ENCODE measurements around the gene NR0B2.
"Not testable (repeated sequence)": the region's sequence is repeated elsewhere in the genome, so short reads cannot be mapped to it uniquely, and the experiment has no call there.

NR0B2 gene, protein sequence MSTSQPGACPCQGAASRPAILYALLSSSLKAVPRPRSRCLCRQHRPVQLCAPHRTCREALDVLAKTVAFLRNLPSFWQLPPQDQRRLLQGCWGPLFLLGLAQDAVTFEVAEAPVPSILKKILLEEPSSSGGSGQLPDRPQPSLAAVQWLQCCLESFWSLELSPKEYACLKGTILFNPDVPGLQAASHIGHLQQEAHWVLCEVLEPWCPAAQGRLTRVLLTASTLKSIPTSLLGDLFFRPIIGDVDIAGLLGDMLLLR

GRCh38 chr1:26913754-26914619 is at the start of gene NR0B2:
NR0B2 (minus strand) TSS chr1:26913975; CDS start chr1:26913940, 35 bp downstream.
- no peaks in the 10 kb centered on the region for H3K9me3 Mint-ChIP-seq
- no peaks in the 10 kb centered on the region for H3K4me1 Mint-ChIP-seq (ENCODE audit: low read depth)

GRCh38 chr1:26961826-26962225 is 48.1 kb upstream of the NR0B2 start:
- H3K27me3 Mint-ChIP-seq: peaks cover 51% of the 10 kb centered on the region
- no peak for DNase-seq
- no peak overlapping the region for H3K4me3 Mint-ChIP-seq
- peaks cover 8% of the 10 kb centered on the region for H3K4me1 Mint-ChIP-seq (ENCODE audit: low read depth)
- no peaks in the 10 kb centered on the region for H3K36me3 Mint-ChIP-seq (ENCODE audit: low read depth)
- no peak overlapping the region for H3K27ac Mint-ChIP-seq
- H3K9me3 Mint-ChIP-seq: no peaks in the 10 kb centered on the region

More at GRCh38 chr1:26913754-26914619, at the start of gene NR0B2:
- DNase-seq: no peak
- no peak within 1 kb of the TSS for H3K27ac Mint-ChIP-seq
- H3K4me3 Mint-ChIP-seq: no peak within 1 kb of the TSS
- no peaks in the 10 kb centered on the region for H3K36me3 Mint-ChIP-seq (ENCODE audit: low read depth)
- H3K27me3 Mint-ChIP-seq: no peaks in the 10 kb centered on the region

DNA sequence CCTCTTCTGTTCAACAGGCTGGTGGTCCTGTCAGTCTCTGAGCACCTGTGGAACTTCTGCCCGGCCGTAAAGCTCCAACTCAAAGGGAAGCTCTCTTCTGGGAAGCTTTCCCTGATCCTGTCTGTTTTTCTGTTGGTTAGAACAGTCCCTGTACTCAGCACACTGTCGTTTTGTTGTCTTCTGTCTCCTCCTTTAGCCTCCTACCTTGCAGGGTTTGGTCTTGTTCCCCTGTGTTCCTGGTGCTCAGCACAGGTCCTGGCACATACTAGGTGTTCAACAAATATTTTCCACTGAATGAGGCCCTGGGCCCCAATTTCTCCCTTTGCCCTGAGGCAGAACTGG is 46.8 kb upstream of the NR0B2 start:
- no peak for DNase-seq
- peak overlapping the region; percentile 72 for H3K4me3 Mint-ChIP-seq
- peaks cover 40% of the 10 kb centered on the region for H3K27me3 Mint-ChIP-seq
- H3K9me3 Mint-ChIP-seq: no peaks in the 10 kb centered on the region
- H3K27ac Mint-ChIP-seq: peak overlapping the region; percentile 66
- no peaks in the 10 kb centered on the region for H3K36me3 Mint-ChIP-seq (ENCODE audit: low read depth)
- peaks cover 8% of the 10 kb centered on the region for H3K4me1 Mint-ChIP-seq (ENCODE audit: low read depth)

- Mint-ChIP-seq H3K27me3 (peaks cover 40% of the 10 kb centered on the region), H3K9me3 (no peaks in the 10 kb centered on the region), H3K36me3 (ENCODE audit: low read depth) (no peaks in the 10 kb centered on the region), H3K4me3 (peak within 1 kb of the TSS; percentile 72), H3K4me1 (ENCODE audit: low read depth) (peaks cover 8% of the 10 kb centered on the region), H3K27ac (peak within 1 kb of the TSS; percentile 66)
- peak; percentile 57 for DNase-seq
These were observed 46.2 kb upstream of the NR0B2 start, which contains the start of gene KDF1 for GRCh38 chr1:26959722-26960624. KDF1 (minus strand) TSS chr1:26960468; CDS start chr1:26952380, 8,088 bp downstream.

- H3K4me1 Mint-ChIP-seq (ENCODE audit: low read depth): peaks cover 8% of the 10 kb centered on the region
- H3K27ac Mint-ChIP-seq: no peak overlapping the region
- no peak for DNase-seq
- H3K36me3 Mint-ChIP-seq (ENCODE audit: low read depth): no peaks in the 10 kb centered on the region
- H3K27me3 Mint-ChIP-seq: peaks cover 33% of the 10 kb centered on the region
- H3K9me3 Mint-ChIP-seq: no peaks in the 10 kb centered on the region
- peak overlapping the region; percentile 25 for H3K4me3 Mint-ChIP-seq
These were observed 45.5 kb upstream of the NR0B2 start for GRCh38 chr1:26959270-26959669.

- Mint-ChIP-seq H3K4me1 (ENCODE audit: low read depth) (peaks cover 8% of the 10 kb centered on the region), H3K27me3 (peaks cover 26% of the 10 kb centered on the region), H3K36me3 (ENCODE audit: low read depth) (peaks cover 2% of the 10 kb centered on the region), H3K27ac (no peak overlapping the region), H3K9me3 (no peaks in the 10 kb centered on the region), H3K4me3 (no peak overlapping the region)
- DNase-seq: no peak
These were observed 43.5 kb upstream of the NR0B2 start for GRCh38 chr1:26957306-26957705.

DNA sequence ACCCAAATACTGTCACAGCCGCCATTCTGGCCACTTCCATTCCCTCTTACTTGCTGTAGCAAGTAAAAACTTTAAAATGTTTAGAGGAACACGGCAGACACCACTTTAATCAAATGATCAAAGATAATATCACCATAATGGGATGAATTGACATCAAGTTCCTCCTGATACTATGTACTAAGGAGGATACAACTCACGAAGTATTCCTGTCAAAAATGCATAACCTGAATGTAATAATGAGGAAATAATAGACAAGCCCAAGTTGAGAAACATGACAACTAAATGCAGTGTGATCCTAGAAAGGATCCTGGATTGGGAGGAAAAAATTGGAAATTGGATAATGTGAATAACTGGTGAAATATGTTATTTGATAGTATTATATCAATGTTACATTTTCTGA is 42.5 kb upstream of the NR0B2 start:
- Mint-ChIP-seq H3K4me3 (no peak overlapping the region), H3K36me3 (ENCODE audit: low read depth) (peaks cover 5% of the 10 kb centered on the region), H3K27ac (no peak overlapping the region), H3K9me3 (no peaks in the 10 kb centered on the region), H3K27me3 (peaks cover 18% of the 10 kb centered on the region), H3K4me1 (ENCODE audit: low read depth) (peaks cover 8% of the 10 kb centered on the region)
- DNase-seq: no peak

- Mint-ChIP-seq H3K27ac (no peak overlapping the region), H3K27me3 (peaks cover under 1% of the 10 kb centered on the region), H3K9me3 (no peaks in the 10 kb centered on the region), H3K4me3 (no peak overlapping the region), H3K4me1 (ENCODE audit: low read depth) (no peaks in the 10 kb centered on the region), H3K36me3 (ENCODE audit: low read depth) (peaks cover 6% of the 10 kb centered on the region)
- no peak for DNase-seq
These were observed 39.6 kb upstream of the NR0B2 start for GRCh38 chr1:26953374-26953773.

- Mint-ChIP-seq H3K9me3 (no peaks in the 10 kb centered on the region), H3K36me3 (ENCODE audit: low read depth) (peaks cover 19% of the 10 kb centered on the region), H3K27me3 (no peaks in the 10 kb centered on the region), H3K4me1 (ENCODE audit: low read depth) (no peaks in the 10 kb centered on the region), H3K27ac (peak overlapping the region; percentile 56), H3K4me3 (no peak overlapping the region)
- no peak for DNase-seq
These were observed 38.2 kb upstream of the NR0B2 start for GRCh38 chr1:26951821-26952497.

- Mint-ChIP-seq H3K27me3 (no peaks in the 10 kb centered on the region), H3K4me3 (no peak overlapping the region), H3K9me3 (no peaks in the 10 kb centered on the region), H3K27ac (peak overlapping the region; percentile 56), H3K4me1 (ENCODE audit: low read depth) (no peaks in the 10 kb centered on the region), H3K36me3 (ENCODE audit: low read depth) (peaks cover 26% of the 10 kb centered on the region)
- DNase-seq: no peak
These were observed 37.4 kb upstream of the NR0B2 start for GRCh38 chr1:26951216-26951615.

DNA sequence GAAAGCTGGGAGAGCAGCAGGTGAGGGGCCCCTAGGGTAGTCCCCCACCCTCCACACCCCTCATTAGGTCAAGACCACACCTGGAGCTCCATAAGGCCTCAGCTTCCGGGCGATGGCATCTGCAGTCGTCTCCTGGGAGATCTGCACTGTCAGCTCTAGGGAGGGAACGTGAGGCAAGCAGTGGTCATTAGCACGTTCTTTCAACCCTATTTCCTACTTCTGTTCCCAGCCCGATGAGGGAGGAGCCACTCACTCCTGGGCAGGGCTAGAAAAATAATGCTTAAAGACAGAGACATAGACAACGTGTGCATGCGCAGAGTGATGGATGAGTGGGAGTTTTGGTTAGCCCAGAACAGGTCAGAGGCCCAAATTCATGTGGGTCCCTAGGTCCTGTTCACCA is 36.8 kb upstream of the NR0B2 start:
- Mint-ChIP-seq H3K4me1 (ENCODE audit: low read depth) (no peaks in the 10 kb centered on the region), H3K27ac (no peak overlapping the region), H3K27me3 (no peaks in the 10 kb centered on the region), H3K36me3 (ENCODE audit: low read depth) (peaks cover 32% of the 10 kb centered on the region), H3K9me3 (no peaks in the 10 kb centered on the region), H3K4me3 (no peak overlapping the region)
- no peak for DNase-seq

DNA sequence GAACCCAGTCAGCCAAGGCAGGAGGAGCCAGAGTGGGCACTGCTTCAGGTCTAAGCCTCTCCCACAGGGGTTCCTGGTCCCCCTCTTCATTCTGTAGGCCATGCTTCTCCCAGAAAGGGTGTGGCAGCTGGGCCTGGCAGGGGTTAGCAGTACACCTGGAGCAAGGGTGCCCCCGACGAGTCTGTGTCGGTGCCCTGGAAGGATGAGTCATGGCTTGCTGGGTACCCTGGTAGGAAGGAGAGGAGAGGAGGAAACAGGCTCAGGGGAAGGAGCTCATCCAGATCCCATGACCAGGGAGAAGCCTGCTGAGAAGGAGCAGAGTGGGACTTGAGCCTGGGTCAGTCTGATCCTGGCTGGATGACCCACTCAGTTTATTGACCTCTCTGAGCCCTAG is 36.1 kb upstream of the NR0B2 start:
- H3K36me3 Mint-ChIP-seq (ENCODE audit: low read depth): peaks cover 39% of the 10 kb centered on the region
- H3K4me1 Mint-ChIP-seq (ENCODE audit: low read depth): no peaks in the 10 kb centered on the region
- H3K27ac Mint-ChIP-seq: no peak overlapping the region
- no peaks in the 10 kb centered on the region for H3K9me3 Mint-ChIP-seq
- H3K27me3 Mint-ChIP-seq: no peaks in the 10 kb centered on the region
- DNase-seq: no peak
- H3K4me3 Mint-ChIP-seq: no peak overlapping the region

DNA sequence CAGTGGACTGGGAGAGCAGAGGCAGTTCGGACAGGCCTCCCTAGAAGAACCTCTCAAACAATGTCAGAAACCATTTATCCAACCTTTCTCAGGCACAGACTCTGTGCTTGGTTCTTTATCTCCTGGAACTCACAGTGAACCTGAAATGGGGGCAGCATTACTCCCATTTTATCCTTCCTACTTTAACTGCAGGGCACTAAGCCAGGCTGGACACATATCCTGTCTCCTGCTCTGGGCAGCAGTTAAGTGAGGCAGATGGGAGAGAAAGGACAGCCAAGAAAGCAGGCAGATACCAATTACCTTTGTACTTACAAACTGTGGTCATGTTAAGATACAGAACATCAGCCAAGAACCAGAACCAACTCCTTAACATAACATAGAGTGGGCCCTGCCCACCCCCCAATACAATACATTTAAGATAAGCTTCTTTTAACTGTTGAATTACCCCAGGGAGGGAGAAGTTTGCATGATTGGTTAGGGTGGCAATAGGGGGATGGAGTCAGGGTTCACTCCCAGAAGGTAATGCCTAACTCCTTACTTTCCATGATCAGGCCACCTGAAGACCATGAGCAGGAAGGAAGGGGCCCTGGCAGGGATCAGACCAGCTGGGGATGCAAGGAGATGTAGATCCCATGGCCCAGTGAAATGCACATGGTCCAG is 35.6 kb upstream of the NR0B2 start:
- Mint-ChIP-seq H3K27me3 (no peaks in the 10 kb centered on the region), H3K27ac (no peak overlapping the region), H3K4me1 (ENCODE audit: low read depth) (no peaks in the 10 kb centered on the region), H3K36me3 (ENCODE audit: low read depth) (peaks cover 43% of the 10 kb centered on the region), H3K4me3 (no peak overlapping the region), H3K9me3 (no peaks in the 10 kb centered on the region)
- no peak for DNase-seq

DNA sequence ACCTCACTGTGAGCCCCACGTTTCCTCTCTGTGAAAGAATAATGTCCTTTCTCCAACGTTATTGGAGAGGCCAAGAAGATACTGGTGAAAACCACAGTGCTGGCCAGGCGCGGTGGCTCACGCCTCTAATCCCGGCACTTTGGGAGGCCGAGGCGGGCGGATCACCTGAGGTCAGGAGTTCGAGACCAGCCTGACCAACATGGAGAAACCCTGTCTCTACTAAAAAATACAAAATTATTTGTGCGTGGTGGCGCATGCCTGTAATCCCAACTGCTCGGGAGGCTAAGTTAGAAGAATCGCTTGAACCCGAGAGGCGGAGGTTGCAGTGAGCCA is 34.9 kb upstream of the NR0B2 start:
- DNase-seq; H3K4me3 Mint-ChIP-seq; H3K27ac Mint-ChIP-seq; H3K27me3 Mint-ChIP-seq; H3K9me3 Mint-ChIP-seq; H3K4me1 Mint-ChIP-seq (ENCODE audit: low read depth): not testable (repeated sequence)
- peaks cover 50% of the 10 kb centered on the region for H3K36me3 Mint-ChIP-seq (ENCODE audit: low read depth)

Measured in activated T-cell treated with anti-CD3 and anti-CD28 coated beads, Interleukin-2, amount 50 U/mL, for 24 hours (primary cell).